ENCODE results near the gene CHST13. TPM values are rescaled to one million over a fixed set of nuclear protein-coding genes. Genes with fewer than 3 reads are reported as not detected.

Gene CHST13
- total RNA-seq, 1 experiment from 2014 or later, result 1.3 TPM

DNA sequence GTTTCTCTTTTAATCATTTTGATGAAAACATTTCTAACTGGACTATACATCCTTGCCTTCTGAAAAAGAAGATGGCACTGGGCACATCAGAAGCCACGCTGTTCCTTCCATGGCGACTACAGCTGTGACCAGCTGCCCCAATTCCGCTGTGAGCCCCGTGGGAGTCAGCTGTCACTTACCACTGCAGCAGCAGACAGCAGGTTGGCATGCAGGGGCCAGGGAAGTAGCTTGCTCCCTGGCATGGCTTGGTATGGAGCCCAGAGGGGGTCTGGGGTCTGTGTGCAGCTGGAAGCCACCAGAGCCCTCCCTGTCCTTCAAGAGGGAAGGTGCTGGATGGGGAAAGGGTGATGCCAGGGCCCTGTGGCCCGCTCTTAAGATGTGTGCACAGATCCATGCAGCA, 43.7 kb upstream of the CHST13 start:
- CTCF ChIA-PET, result no interaction called here
- Mint-ChIP-seq H3K36me3 (ENCODE audit: insufficient read depth, unreplicated experiment) (peaks cover 21% of the 10 kb centered on the region), H3K9me3 (ENCODE audit: low read depth, unreplicated experiment) (no peaks in the 10 kb centered on the region), H3K4me1 (ENCODE audit: low read depth, unreplicated experiment) (peaks cover 13% of the 10 kb centered on the region), H3K4me3 (ENCODE audit: low read depth, unreplicated experiment) (no peak overlapping the region), H3K27me3 (ENCODE audit: unreplicated experiment) (peaks cover 37% of the 10 kb centered on the region), H3K27ac (ENCODE audit: unreplicated experiment) (no peak overlapping the region)
- intact Hi-C loops (cut with micrococcal nuclease; ENCODE audit: unreplicated experiment), result no loop called here
- DNase-seq, result no peak
- no TSS peak for BruUV-seq (replicated peaks)
- TF ChIP-seq, protein P1, sequence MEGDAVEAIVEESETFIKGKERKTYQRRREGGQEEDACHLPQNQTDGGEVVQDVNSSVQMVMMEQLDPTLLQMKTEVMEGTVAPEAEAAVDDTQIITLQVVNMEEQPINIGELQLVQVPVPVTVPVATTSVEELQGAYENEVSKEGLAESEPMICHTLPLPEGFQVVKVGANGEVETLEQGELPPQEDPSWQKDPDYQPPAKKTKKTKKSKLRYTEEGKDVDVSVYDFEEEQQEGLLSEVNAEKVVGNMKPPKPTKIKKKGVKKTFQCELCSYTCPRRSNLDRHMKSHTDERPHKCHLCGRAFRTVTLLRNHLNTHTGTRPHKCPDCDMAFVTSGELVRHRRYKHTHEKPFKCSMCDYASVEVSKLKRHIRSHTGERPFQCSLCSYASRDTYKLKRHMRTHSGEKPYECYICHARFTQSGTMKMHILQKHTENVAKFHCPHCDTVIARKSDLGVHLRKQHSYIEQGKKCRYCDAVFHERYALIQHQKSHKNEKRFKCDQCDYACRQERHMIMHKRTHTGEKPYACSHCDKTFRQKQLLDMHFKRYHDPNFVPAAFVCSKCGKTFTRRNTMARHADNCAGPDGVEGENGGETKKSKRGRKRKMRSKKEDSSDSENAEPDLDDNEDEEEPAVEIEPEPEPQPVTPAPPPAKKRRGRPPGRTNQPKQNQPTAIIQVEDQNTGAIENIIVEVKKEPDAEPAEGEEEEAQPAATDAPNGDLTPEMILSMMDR (IDR thresholded peaks at IDR 0.05; ENCODE audit: unreplicated experiment), result no peak

DNA sequence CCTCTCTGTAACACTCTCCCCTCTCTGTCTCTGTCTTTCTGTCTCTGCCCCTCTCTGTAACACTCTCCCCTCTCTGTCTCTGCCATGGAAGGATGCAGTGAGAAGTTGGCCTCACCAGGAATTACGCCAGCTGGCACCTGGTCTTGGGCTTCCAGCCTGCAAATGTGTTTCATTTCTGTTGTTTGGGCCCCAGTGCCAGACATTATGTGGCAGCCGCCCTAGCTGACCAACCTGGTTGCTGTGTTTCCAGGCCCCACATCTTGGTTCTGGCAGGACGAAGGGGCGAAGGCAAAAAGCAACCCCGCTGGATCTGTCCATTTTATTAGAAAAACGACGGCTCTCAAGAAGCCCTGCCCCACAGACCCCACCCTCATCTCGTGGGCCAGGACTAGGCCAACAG, 43.1 kb upstream of the CHST13 start:
- Mint-ChIP-seq H3K36me3 (ENCODE audit: insufficient read depth, unreplicated experiment) (peaks cover 15% of the 10 kb centered on the region), H3K4me1 (ENCODE audit: low read depth, unreplicated experiment) (peaks cover 13% of the 10 kb centered on the region), H3K4me3 (ENCODE audit: low read depth, unreplicated experiment) (no peak overlapping the region), H3K9me3 (ENCODE audit: low read depth, unreplicated experiment) (no peaks in the 10 kb centered on the region), H3K27ac (ENCODE audit: unreplicated experiment) (no peak overlapping the region), H3K27me3 (ENCODE audit: unreplicated experiment) (peaks cover 37% of the 10 kb centered on the region)
- BruUV-seq (replicated peaks), result no TSS peak
- CTCF ChIA-PET, result no interaction called here
- intact Hi-C loops (cut with micrococcal nuclease; ENCODE audit: unreplicated experiment), result no loop called here
- DNase-seq, result no peak
- TF ChIP-seq, protein P1 (IDR thresholded peaks at IDR 0.05; ENCODE audit: unreplicated experiment), result no peak

DNA sequence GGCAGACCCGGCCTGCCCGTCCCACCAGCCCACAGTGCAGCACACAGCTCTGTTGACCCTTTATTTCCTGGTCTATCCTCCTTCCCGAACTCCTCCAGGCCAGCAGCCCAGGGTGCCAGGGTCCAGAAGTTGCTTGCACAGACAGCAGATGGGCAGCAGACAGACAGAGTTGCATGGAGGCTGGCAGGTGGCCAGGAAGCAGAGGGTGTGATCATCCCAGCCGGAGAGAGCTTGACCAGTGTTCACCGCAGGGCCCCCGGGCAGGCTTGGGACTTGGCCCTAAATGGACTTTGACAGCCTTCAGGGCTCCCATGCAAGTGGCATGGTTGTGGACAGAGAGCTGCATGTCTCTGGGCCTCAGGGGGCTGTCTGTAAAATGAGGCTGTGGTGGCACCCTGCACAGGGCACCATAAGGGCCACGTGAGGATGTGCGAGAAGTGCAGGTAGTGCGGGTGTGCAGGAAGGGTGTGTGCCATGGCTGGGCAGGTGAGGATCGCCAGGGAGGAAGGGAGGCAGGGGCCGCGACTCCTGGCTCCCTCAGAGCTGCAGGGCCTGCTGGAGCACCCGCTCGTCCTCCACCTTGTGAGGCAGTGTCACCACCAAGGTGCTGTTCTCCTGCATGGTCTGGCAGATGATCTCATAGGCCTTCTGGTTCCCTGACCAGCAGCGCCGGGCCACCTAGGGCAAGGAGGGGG, 42.0 kb upstream of the CHST13 start:
- Mint-ChIP-seq H3K27me3 (ENCODE audit: unreplicated experiment) (peaks cover 37% of the 10 kb centered on the region), H3K36me3 (ENCODE audit: insufficient read depth, unreplicated experiment) (peaks cover 4% of the 10 kb centered on the region), H3K9me3 (ENCODE audit: low read depth, unreplicated experiment) (no peaks in the 10 kb centered on the region), H3K27ac (ENCODE audit: unreplicated experiment) (no peak overlapping the region), H3K4me3 (ENCODE audit: low read depth, unreplicated experiment) (no peak overlapping the region), H3K4me1 (ENCODE audit: low read depth, unreplicated experiment) (peaks cover 5% of the 10 kb centered on the region)
- TF ChIP-seq, protein P1 (IDR thresholded peaks at IDR 0.05; ENCODE audit: unreplicated experiment), result no peak
- no TSS peak for BruUV-seq (replicated peaks)
- CTCF ChIA-PET, result no interaction called here
- intact Hi-C loops (cut with micrococcal nuclease; ENCODE audit: unreplicated experiment), result no loop called here
- DNase-seq, result no peak

DNA sequence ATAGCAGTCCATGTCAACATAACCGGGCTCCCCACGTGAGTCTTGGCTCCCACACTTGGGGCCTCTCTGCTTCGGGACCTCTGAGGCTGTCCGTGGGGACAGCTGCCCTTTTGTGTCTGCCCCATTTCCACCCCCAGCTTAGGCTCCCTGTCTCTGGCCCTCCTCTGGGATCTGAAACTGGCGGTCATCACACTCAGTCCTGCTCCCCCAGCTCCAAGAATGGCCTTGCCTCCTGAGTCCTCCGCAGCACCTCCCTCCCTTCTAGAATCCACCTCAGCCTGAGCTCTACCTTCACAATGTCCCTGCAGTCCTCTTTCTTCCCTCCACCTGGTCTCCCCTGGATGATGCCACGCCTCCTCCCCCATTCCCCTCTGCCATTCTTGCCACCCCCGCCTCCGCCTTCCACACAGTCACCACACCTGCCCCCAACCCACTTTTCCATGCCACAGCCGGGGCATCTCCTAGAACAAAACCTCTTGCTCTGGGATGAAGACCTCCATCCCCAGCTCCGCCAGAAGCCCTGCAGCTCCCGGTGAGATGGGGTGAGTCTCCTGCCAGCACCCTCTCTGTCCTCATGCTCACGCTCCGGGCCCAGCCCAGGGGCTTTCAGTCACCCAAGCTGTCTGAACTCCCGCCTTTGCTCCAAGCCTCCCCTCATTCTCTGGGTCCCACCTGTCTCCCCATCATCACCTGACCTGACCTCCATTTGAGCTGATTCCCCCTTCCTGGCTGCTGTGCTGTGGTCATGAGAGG, 41.3 kb upstream of the CHST13 start:
- Mint-ChIP-seq H3K27me3 (ENCODE audit: unreplicated experiment) (peaks cover 37% of the 10 kb centered on the region), H3K36me3 (ENCODE audit: insufficient read depth, unreplicated experiment) (no peaks in the 10 kb centered on the region), H3K27ac (ENCODE audit: unreplicated experiment) (no peak overlapping the region), H3K9me3 (ENCODE audit: low read depth, unreplicated experiment) (no peaks in the 10 kb centered on the region), H3K4me1 (ENCODE audit: low read depth, unreplicated experiment) (no peaks in the 10 kb centered on the region), H3K4me3 (ENCODE audit: low read depth, unreplicated experiment) (no peak overlapping the region)
- BruUV-seq (replicated peaks), result no TSS peak
- intact Hi-C loops (cut with micrococcal nuclease; ENCODE audit: unreplicated experiment), result no loop called here
- DNase-seq, result no peak
- CTCF ChIA-PET, result no interaction called here
- TF ChIP-seq, protein P1 (IDR thresholded peaks at IDR 0.05; ENCODE audit: unreplicated experiment), result no peak

Data from Calu3 (cell line).